ENCODE measurements around the gene LAMP5.

The LAMP5 gene

DNA sequence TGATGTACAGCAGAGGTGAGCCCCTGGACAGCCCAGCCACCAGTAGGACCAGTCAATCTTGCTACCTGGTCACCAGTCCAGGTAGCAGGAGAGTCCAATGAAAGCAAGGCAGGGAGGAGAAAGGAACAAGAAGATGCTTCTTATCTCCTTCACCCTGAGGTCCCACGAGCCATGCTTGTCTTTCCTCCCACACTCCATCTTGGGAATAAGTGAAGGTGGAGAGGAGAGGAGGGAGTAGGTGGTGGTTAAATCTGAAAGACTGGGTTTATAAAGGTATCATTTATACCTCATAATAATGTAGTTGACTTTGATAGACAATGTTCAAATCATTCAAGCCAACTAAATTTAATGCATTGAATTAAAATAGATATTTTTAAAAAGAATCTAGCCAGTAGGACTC is 35.9 kb downstream of the LAMP5 start:
- DNase-seq: no peak

- no peak for DNase-seq
These were observed 36.5 kb downstream of the LAMP5 start for GRCh38 chr20:9550871-9551270.

GRCh38 chr20:9551808-9552550 is 37.6 kb downstream of the LAMP5 start:
- DNase-seq: no peak

DNA sequence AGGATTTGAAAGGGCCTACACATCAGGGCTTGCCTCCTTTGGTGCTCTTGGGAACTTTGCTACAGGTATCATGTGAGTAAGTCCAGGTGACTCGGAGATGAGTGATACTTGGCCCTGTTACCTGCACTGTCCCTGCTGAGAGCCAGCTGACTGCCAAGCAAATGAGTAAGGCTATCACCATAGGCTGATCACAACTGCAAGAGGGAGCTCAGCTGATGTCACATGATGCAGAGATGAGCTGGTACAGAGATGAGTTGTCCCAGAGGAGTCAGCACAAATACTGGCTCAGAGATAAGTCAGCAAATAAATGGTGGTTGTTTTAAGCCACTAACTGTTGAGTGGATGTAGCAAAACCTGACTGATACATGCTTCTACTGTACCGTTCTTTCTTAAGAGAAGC is 41.4 kb downstream of the LAMP5 start:
- peak; percentile 3 for DNase-seq

DNA sequence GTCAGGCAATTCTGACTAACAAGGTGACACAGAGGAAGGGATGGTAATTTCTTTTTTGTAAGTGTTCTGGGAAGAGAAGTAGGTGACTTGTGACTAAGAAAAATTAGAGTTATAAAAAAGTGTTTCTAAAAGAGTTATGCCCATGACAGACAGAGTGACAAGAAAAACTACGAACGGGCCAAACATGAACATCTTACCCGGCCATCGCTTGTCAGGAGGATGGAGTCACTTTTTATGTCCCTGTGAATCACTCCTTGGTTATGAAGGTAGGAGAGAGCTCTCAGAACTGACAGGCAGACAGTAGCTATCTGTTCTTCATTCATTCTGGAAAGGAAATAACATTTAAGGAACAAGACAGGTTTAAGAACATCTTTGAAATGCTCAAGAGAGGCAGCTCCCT is 43.0 kb downstream of the LAMP5 start:
- DNase-seq: no peak

- no peak for DNase-seq
These were observed 51.6 kb downstream of the LAMP5 start for GRCh38 chr20:9565910-9566550.

DNA sequence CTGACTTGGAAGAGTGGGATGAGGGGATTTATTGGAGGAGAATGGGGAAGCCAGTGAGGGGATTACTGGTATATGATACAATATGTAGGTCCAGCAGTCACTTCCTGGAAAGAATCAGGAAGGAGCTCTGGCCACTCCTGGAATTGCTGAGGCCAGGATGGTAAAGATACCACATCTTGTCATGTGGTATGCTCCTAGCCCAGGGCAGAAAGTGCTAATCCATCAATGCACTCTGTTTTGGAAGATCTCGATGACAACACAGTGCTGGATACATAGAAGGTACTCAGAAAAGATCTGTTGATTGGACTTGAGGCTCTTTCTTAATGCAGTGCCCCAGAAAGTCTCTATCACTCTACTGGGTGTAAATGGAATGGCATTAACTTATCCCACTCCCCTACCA is 52.6 kb downstream of the LAMP5 start:
- DNase-seq: no peak

- no peak for DNase-seq
These were observed 56.2 kb downstream of the LAMP5 start for GRCh38 chr20:9570612-9571011.

GRCh38 chr20:9571783-9572182 is 57.4 kb downstream of the LAMP5 start:
- DNase-seq: no peak

GRCh38 chr20:9572670-9573069 is 58.3 kb downstream of the LAMP5 start:
- DNase-seq: no peak

GRCh38 chr20:9573335-9574151 is 59.2 kb downstream of the LAMP5 start:
- DNase-seq: no peak

DNA sequence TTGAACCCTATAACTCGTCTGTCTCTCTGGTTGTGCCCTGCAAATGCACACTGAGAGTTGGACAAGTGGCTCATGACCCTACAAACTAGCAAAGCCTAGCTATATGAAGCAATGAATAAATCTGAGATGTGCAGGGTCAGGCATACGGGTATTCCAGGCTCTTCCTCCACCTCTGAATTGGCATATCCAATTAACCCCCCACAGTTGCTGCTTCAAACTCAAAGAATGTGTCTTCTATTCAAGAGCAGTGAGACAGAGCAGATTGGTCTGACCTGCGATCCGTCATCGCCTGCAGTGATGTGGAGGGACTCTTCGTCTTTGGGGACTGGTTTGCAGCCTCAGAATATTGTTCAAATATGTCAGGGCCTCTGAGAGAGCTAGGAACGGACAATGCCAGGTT is 59.8 kb downstream of the LAMP5 start:
- DNase-seq: no peak

GRCh38 chr20:9574776-9575175 is 60.4 kb downstream of the LAMP5 start:
- DNase-seq: no peak

GRCh38 chr20:9575836-9576235 is 61.4 kb downstream of the LAMP5 start:
- DNase-seq: no peak

DNA sequence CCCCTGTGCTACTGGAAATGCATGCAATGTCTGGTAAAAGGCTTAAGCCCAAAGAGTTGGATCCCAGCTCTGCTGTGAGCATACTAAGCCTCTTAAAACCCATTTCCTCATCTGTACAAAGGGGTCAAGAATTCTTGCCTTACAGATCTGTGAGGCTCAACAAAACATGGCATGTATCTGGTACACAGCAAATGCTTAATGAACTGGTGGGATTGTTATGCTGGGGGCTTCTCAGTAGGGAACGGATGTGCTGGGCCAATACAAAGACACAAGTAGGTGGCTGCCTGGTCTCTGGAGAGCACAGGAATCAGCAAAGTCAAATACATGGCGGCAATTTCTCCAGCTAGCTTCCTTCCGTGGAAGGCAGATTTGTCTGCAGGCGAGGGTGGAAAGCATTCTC is 62.3 kb downstream of the LAMP5 start:
- DNase-seq: no peak

DNA sequence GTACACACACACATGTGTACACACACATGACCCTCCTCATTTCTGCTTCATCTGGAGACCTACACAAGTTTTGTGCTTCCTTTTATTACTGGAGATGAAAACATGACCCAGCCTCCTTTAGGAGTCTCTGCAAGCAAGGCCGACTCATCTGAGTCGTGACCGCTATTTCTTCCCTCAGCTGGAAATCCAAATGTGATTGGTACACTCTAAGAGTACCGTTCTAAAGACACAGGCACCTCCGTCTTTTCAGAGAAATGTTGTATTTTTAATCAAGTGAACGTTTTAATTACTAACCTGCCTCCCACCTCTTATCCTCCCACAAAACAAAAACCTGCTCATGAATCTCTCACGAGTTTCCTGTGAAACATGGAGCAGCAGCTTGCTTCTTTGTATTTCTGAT is 63.0 kb downstream of the LAMP5 start:
- no peak for DNase-seq

- DNase-seq: no peak
These were observed 64.2 kb downstream of the LAMP5 start for GRCh38 chr20:9578594-9578993.

All from fibroblast of skin of right biceps (primary cell).